Measurements from ENCODE around the gene UPF2. TPM values are rescaled to one million over a fixed set of nuclear protein-coding genes. Genes with fewer than 3 reads are reported as not detected.
A peak's percentile ranks its signal among the peaks of the same experiment; 100 is the strongest.

The UPF2 gene
- total RNA-seq, 6 donors from 2014 or later: 16.0 to 44.0 (median 17.3) TPM

DNA sequence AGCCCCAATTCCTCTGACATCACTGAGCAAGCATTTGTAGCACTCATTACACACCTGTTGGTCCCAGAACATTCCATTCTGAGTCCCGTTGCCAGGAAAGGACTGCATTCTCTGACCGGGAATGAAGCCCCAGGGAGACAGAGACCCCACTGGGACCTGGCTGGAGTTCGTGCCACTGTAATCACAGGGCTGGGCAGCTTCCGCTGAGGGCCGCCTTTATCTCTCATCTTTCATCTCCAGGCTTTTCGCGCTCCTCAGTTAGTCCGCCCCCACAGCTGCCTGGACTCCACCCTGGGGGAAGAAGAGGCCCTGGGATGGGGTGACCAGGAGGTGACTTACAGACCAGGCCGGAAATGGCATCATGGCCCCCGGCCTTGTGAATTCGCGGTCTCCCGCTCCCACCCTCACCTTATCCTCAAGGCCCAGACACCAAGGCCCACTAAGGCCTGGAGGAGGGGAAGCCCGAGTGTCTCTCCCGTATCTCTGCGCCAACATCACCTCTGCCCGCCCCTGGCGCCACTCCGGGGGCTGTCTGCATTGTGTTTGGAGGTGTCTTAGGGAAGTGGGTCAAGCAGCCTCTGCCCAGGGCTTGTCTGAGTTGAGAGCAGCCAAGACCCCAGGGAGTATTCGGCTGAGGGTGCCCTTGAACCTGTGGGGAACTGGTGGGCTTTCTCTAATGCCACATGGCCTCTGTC, 144.1 kb downstream of the UPF2 start:
- ATAC-seq (ENCODE audit: low FRiP score in 2 of 2): peak; percentile 56 to 80
- Histone ChIP-seq H3K36me3 (no peaks in the 10 kb centered on the region), H3K4me1 (peaks cover 0 to 7% (median 0%) of the 10 kb centered on the region in 4 donors), H3K9me3 (no peaks in the 10 kb centered on the region), H3K4me3 (no peak overlapping the region), H3K27ac (peak overlapping the region; percentile 23 to 79 (median 50)), H3K27me3 (no peaks in the 10 kb centered on the region)
- WGBS, 2 donors: 71 to 75% methylated on average over 17 to 20 of the region's 20 CpGs
- TF ChIP-seq POLR2A (IDR thresholded peaks at IDR 0.05) (no peak), EP300 (IDR thresholded peaks at IDR 0.05) (peak; percentile 53 to 90 (median 82)), POLR2AphosphoS5 (IDR thresholded peaks at IDR 0.05) (peak; percentile 34 to 46)
- TF ChIP-seq, protein P1, sequence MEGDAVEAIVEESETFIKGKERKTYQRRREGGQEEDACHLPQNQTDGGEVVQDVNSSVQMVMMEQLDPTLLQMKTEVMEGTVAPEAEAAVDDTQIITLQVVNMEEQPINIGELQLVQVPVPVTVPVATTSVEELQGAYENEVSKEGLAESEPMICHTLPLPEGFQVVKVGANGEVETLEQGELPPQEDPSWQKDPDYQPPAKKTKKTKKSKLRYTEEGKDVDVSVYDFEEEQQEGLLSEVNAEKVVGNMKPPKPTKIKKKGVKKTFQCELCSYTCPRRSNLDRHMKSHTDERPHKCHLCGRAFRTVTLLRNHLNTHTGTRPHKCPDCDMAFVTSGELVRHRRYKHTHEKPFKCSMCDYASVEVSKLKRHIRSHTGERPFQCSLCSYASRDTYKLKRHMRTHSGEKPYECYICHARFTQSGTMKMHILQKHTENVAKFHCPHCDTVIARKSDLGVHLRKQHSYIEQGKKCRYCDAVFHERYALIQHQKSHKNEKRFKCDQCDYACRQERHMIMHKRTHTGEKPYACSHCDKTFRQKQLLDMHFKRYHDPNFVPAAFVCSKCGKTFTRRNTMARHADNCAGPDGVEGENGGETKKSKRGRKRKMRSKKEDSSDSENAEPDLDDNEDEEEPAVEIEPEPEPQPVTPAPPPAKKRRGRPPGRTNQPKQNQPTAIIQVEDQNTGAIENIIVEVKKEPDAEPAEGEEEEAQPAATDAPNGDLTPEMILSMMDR (IDR thresholded peaks at IDR 0.05): no peak
- peak; percentile 59 to 86 for DNase-seq

DNA sequence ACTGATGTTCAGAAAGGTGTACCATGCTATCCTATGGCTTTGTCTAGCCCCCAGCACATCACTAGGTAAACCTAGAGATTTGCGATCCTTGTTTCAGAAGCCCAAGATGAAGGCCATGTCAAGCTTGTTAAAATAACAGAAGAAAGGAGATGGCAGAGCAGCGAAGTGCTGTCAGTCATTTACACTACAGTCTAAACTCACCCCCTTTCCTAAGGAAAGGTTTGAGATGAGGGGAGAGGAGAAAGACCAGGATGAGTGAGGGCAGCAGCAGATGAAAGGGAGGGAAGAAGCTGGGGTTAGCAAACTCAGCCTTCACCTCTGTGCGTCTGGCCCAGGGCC, 144.6 kb downstream of the UPF2 start:
- ATAC-seq (ENCODE audit: low FRiP score in 2 of 2) (no peak), DNase-seq (no peak)
- no peak for TF ChIP-seq EP300 (IDR thresholded peaks at IDR 0.05)
- TF ChIP-seq, protein P1 (IDR thresholded peaks at IDR 0.05): no peak
- no peak for TF ChIP-seq POLR2A (IDR thresholded peaks at IDR 0.05)
- no peak for TF ChIP-seq POLR2AphosphoS5 (IDR thresholded peaks at IDR 0.05)
- WGBS, 2 donors: 63 to 73% methylated on average over 3 of the region's 3 CpGs
- Histone ChIP-seq H3K36me3 (no peaks in the 10 kb centered on the region), H3K9me3 (no peaks in the 10 kb centered on the region), H3K27me3 (no peaks in the 10 kb centered on the region), H3K4me3 (no peak overlapping the region), H3K4me1 (peaks cover 0 to 7% (median 0%) of the 10 kb centered on the region in 4 donors), H3K27ac (peak overlapping the region in 3 of 4 donors; percentile 6 to 50 (median 23))

DNA sequence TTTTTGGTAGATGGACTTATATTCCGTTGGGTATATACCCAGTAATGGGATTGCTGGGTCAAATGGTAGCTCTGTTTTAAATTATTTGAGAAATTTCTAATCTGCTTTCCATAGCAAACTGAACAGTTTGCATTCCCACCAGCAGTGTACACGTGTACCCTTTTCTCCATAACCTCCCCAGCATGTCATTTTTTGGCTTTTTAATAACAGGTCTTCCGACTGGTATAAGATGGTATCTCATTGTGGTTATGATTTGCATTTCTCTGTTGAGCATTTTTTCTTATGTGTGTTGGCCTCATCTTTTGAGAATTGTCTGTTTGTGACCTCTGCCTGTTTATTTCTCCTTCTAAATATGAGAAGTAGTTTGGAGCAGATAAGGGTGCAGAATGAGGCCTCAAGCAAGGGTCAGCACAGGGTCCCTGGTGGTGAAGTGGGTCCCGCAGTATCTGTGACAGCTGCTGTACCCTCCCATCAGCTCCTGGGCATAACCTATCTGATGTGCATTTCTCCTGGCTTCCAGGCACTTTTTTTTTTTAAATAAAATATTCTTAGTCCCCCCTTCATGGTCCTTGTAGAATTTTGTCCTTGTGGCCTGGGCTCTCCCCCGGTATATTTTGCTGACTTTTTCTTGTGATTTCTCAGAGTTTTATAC, 145.9 kb downstream of the UPF2 start:
- no peaks in the 10 kb centered on the region for H3K9me3 ChIP-seq
- H3K4me3 ChIP-seq: no peak overlapping the region
- no peak for ATAC-seq (ENCODE audit: low FRiP score in 2 of 2)
- DNase-seq: no peak
- 84 to 91% methylated on average over 5 of the region's 5 CpGs for WGBS, 2 donors
- TF ChIP-seq POLR2AphosphoS5 (IDR thresholded peaks at IDR 0.05): no peak
- TF ChIP-seq, protein P1 (IDR thresholded peaks at IDR 0.05): no peak
- peaks cover 0 to 3% (median 0%) of the 10 kb centered on the region in 4 donors for H3K4me1 ChIP-seq
- no peaks in the 10 kb centered on the region for H3K27me3 ChIP-seq
- H3K36me3 ChIP-seq: no peaks in the 10 kb centered on the region
- no peak overlapping the region for H3K27ac ChIP-seq

DNA sequence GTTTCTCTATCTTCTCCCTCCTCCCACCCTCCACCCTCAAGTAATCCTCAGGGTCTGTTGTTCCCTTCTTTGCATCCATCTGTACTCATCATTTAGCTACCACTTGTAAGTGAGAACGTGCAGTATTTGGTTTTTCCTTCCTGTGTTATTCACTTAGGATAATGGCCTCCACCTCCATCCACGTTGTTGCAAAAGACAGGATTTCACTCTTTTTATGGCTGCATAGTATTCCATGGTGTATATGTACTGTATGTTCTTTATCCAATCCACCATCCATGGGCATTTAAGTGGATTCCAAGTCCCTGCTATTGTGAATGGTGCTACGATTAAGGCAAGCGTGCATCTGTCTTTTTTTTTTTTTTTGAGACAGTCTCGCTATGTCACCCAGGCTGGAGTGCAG, 147.0 kb downstream of the UPF2 start:
- no peaks in the 10 kb centered on the region for H3K36me3 ChIP-seq
- WGBS, 2 donors: 78 to 84% methylated on average over 5 of the region's 5 CpGs
- ATAC-seq (ENCODE audit: low FRiP score in 2 of 2) (no peak), DNase-seq (no peak)
- H3K27ac ChIP-seq: no peak overlapping the region
- no peak for TF ChIP-seq EP300 (IDR thresholded peaks at IDR 0.05)
- TF ChIP-seq POLR2A (IDR thresholded peaks at IDR 0.05): no peak
- TF ChIP-seq, protein P1 (IDR thresholded peaks at IDR 0.05): no peak
- TF ChIP-seq POLR2AphosphoS5 (IDR thresholded peaks at IDR 0.05): no peak
- no peaks in the 10 kb centered on the region for H3K4me1 ChIP-seq
- no peak overlapping the region for H3K4me3 ChIP-seq
- H3K9me3 ChIP-seq: no peaks in the 10 kb centered on the region
- H3K27me3 ChIP-seq: no peaks in the 10 kb centered on the region

DNA sequence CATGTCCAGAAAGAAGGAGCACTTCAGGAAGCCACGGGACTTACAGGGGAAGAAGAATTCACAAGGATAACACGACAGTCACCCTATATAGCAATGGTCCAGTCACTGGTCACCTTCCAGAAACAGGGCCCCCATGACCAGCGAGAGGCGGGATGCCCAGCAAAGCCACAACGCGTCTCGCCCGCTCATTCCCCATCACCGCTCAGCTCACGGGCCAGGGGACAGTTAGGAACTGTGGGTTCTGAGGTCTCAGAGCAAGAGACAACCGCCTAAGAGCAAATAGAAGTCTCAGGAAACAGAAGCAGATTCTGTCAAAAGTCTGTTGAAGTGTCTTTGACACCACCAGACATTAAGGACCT, 147.5 kb downstream of the UPF2 start:
- H3K27me3 ChIP-seq: no peaks in the 10 kb centered on the region
- no peak overlapping the region for H3K4me3 ChIP-seq
- no peak overlapping the region for H3K27ac ChIP-seq
- H3K36me3 ChIP-seq: no peaks in the 10 kb centered on the region
- H3K4me1 ChIP-seq: no peaks in the 10 kb centered on the region
- H3K9me3 ChIP-seq: no peaks in the 10 kb centered on the region
- WGBS, 2 donors: 90 to 93% methylated on average over 11 of the region's 11 CpGs
- TF ChIP-seq POLR2AphosphoS5 (IDR thresholded peaks at IDR 0.05) (no peak), POLR2A (IDR thresholded peaks at IDR 0.05) (no peak), EP300 (IDR thresholded peaks at IDR 0.05) (no peak)
- TF ChIP-seq, protein P1 (IDR thresholded peaks at IDR 0.05): no peak
- no peak for DNase-seq
- ATAC-seq (ENCODE audit: low FRiP score in 2 of 2): no peak
